Hindlimb muscle (tissue), 1 donor: ENCODE measurements around the gene PLCXD1. TPM values are rescaled to one million over a fixed set of nuclear protein-coding genes. Genes with fewer than 3 reads are reported as not detected.
A peak's percentile ranks its signal among the peaks of the same experiment; 100 is the strongest.
"Not testable (repeated sequence)": the region's sequence is repeated elsewhere in the genome, so short reads cannot be mapped to it uniquely, and the experiment has no call there.

Experiments
- DNase-seq: peaks from one replicate; pipeline ENCODE4 v3.0.0-alpha.2; 2013
- polyA plus RNA-seq: library from polyadenylated mRNA; unstranded; fragments of 120-200 nt; gene quantifications from one replicate; pipeline ENCODE4 v1.2.1, GENCODE V29; 2013; ENCODE audit not compliant: insufficient read length

The PLCXD1 gene
- polyA plus RNA-seq, 1 donor = 18.5 TPM

DNA sequence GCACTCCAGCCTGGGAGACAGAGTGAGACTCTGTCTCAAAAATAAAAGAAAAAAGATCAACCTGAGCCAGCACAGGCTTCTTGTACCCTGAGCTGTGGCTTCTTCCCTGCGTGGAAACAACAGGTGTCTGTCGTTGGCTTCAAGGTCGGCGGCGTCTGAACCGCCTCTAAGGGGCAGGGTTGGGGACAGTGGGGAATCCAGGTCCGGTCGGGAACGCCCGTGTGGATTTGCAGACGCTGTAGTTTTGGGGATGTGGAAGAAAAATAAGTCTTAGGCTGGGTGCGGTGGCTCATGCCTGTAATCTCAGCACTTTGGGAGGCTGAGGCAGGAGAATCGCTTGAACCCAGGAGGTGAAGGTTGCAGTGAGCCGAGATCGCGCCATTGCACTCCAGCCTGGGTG lies 17.2 kb upstream of the PLCXD1 start:
- DNase-seq = not testable (repeated sequence)

GRCh38 chrX:264634-265455 lies 16.3 kb upstream of the PLCXD1 start:
- DNase-seq = no peak

GRCh38 chrX:265502-265901 lies 15.7 kb upstream of the PLCXD1 start:
- no peak for DNase-seq

- no peak for DNase-seq
Observed at GRCh38 chrX:267771-268261, 13.4 kb upstream of the PLCXD1 start.

DNA sequence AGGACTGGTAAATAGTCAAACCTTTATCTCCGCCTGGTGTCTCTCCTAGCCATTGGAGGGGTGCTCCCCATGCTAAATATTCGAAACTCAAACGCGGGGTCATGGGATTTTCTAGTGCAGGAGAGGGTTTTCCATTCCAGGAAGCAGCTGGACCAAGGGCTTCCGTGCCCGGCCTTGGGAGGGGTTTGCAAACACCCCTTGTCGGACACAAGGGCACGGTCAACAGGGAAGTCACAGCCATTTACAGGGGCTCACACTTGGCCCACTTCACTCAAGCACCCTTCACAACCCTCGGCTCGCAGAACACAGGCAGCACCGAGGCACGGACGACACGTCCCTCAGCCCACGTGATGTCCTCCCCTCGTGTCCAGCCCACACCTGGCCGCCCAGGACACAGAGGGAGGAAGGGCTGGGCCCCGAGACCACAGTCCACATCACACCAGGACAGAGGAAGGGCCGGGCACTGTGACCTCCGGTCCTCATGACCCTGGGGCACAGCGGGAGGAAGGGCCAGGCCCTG lies 10.3 kb upstream of the PLCXD1 start:
- DNase-seq = no peak

DNA sequence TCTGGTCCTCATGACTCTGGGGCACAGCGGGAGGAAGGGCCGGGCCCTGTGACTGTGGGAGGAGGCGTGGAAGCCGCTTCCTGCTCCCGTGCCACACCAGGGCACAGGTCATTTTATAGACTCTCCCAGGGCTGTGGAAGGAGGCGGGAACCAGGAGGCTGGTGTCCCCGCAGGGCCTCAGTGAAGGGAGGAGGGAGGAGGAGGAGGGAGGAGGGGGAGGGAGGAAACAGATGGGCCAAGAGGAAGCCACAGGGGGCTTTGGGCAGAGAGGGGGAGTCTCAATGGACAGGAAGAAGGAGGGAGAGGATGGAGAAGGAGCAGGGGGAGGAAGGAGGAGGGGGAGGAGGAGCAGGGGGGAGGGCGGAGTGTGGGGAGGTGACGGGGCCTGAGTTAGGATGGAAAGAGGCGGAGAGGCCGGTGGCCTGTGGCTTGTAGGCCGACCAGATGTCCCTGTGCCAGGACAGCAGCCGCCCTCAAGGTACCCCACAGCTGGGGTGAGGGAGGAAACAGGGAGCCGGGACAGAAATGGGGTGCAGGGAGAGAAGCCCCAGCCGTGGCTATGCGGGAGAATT lies 6.2 kb upstream of the PLCXD1 start:
- peak; percentile 34 for DNase-seq

- no peak for DNase-seq
Observed at GRCh38 chrX:275476-275966, 5.7 kb upstream of the PLCXD1 start.

GRCh38 chrX:275967-276580 lies 5.1 kb upstream of the PLCXD1 start:
- DNase-seq = peak; percentile 69

- DNase-seq = no peak
Observed at GRCh38 chrX:276581-277201, 4.5 kb upstream of the PLCXD1 start.

- peak; percentile 31 for DNase-seq
Observed at GRCh38 chrX:279757-280604, 1.2 kb upstream of the PLCXD1 start.

DNA sequence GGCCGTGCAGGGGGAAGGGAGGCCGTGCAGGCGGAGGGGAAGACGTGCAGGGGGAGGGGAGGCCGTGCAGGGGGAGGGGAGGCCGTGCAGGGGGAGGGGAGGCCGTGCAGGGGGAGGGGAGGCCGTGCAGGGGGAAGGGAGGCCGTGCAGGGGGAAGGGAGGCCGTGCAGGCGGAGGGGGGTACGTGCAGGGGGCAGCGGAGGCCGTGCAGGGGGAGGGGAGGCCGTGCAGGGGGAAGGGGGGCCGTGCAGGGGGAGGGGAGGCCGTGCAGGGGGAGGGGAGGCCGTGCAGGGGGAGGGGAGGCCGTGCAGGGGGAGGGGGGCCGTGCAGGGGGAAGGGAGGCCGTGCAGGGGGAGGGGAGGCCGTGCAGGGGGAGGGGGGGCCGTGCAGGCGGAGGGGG lies 459 bp upstream of the PLCXD1 start:
- not testable (repeated sequence) for DNase-seq

DNA sequence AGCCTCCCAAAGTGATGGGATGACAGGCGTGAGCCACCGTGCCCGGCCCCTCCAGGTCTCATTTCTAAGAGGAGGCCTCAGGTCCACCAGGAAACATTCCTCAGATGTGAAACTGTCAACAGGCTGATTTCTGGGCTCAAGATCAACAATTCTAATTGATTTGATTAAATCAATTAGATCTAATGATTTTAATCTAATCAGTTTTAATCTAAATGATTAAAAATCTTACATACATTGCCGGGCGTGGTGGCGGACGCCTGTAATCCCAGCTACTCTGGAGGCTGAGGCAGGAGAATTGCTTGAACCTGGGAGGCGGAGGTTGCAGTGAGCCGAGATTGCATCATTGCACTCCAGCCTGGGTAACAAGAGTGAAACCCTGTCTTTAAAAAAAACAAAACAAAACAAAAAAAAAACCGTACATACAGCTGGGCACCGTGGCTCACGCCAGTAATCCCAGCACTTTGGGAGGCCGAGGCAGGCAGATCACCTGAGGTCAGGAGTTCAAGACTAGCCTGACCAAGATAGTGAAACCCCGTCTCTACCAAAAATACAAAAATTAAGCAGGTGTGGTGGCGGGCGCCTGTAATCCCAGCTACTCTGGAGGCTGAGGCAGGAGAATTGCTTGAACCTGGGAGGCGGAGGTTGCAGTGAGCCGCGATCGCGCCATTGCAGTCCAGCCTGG lies 960 bp downstream of the PLCXD1 start:
- not testable (repeated sequence) for DNase-seq

DNA sequence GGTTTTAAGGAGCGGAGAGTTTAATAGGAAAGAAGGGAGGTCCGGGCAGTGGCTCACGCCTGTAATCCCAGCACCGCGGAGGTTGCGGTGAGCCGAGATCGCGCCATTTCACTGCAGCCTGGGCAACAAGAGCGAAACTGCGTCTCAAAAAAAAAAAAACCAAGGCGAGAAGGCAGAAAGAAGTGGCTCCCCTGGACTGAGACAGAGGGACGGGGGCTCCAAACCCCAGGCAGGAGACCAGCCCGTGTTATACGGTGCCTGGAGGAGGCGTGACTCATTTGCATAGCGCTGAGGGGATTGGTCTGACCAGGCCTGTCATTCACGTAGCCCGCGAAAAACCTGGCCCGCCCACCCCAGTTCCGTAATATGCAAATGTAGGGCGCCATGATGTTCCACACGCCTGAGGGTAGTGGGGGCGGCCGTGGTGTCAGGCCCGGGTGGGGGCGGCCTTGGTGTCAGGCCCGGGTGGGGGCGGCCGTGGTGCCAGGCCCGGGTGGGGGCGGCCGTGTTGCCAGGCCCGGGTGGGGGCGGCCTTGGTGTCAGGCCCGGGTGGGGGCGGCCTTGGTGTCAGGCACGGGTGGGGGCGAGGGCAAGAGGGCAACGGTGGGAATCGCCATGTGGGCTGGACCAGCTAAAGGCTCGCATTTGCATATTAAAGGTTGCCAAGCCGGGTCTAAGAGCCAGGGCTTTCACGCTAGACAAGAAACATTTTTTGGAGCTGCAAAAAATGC lies 2.1 kb downstream of the PLCXD1 start:
- DNase-seq = peak; percentile 91

- no peak for DNase-seq
Observed at GRCh38 chrX:285076-285677, 4.0 kb downstream of the PLCXD1 start.

DNA sequence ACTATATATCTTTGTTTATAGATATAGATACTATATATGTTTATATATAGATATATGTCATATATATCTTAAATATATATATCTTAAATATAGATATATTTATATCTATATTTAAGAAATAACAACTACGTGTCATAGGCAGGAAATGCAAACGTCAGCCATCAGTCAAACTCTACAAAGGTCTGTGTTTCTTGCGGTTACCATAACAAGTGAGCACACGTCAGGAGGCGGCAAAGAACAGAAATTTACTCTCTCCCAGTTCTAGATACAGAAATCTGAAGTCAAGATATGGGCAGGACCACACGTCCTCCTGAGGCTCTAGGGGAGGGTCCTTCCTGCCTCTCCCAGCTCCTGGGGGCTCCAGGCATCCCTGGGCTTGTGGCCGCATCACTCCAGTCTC lies 6.5 kb downstream of the PLCXD1 start:
- no peak for DNase-seq

GRCh38 chrX:288561-288991 lies 7.4 kb downstream of the PLCXD1 start:
- no peak for DNase-seq

DNA sequence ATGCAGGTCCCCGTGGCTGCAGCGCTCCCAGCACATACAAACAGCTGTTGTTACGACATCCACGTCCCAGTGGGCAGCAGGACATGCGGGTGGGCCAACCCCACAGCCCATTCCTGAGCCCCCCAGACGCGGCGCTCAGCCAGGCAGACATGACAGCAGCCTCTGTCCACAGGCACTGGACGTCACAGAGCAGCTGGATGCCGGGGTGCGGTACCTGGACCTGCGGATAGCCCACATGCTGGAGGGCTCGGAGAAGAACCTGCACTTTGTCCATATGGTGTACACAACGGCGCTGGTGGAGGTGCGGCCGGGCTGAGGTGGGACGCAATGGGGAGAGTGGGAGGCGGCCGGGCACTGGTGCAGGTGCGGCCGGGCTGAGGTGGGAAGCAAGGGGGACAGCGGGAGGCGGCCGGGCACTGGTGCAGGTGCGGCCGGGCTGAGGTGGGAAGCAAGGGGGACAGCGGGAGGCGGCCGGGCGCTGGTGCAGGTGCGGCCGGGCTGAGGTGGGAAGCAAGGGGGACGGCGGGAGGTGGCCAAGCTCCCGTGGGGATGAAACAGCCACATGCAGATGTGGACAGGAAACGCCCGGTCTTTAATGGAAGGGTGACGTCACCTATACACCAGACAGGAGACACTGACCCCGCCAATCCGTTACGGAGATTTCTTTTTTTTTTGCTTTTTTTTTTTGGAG lies 9.4 kb downstream of the PLCXD1 start:
- no peak for DNase-seq

- DNase-seq = no peak
Observed at GRCh38 chrX:291411-291901, 10.3 kb downstream of the PLCXD1 start.
